T-helper 17 cell (primary cell): ENCODE data around the gene GRID1. TPM values are rescaled to one million over a fixed set of nuclear protein-coding genes. Genes with fewer than 3 reads are reported as not detected.

Source experiments
- ATAC-seq: fragments of 150-1000 bp; cut with Tn5 transposase; 2 replicates; pipeline ENCODE4 v1.10.0; 2021; ENCODE audit warnings: mild to moderate bottlenecking, moderate library complexity
- DNase-seq, 3 donors: peaks; one replicate each; pipeline versions ENCODE4 v3.0.0 to v3.0.0-alpha.2; 2020 to 2021
- H3K9me3 ChIP-seq: one replicate; pipeline ENCODE4 v1.7.0; 2013; ENCODE audit warnings: low read length, mild to moderate bottlenecking; ENCODE audit not compliant: control insufficient read depth, poor library complexity, severe bottlenecking
- H3K27ac Mint-ChIP-seq: one replicate; pipeline ENCODE4 v1.8.0; 2022; ENCODE audit warnings: mild to moderate bottlenecking, moderate library complexity, mixed read lengths
- H3K27me3 Mint-ChIP-seq: one replicate; pipeline ENCODE4 v1.8.0; 2022; ENCODE audit warnings: mixed read lengths
- H3K36me3 Mint-ChIP-seq: one replicate; pipeline ENCODE4 v1.8.0; 2022; ENCODE audit warnings: low read depth, mixed read lengths
- H3K4me1 Mint-ChIP-seq: one replicate; pipeline ENCODE4 v1.8.0; 2022; ENCODE audit warnings: mild to moderate bottlenecking, mixed read lengths
- H3K4me3 Mint-ChIP-seq: one replicate; pipeline ENCODE4 v1.8.0; 2022; ENCODE audit warnings: mild to moderate bottlenecking, moderate library complexity, mixed read lengths
- total RNA-seq, 4 donors: library from RNA in 2 of 4; stranded (reverse) in 2 of 4; gene quantifications; one replicate each; pipeline ENCODE4 v1.2.3 and lab custom pipeline; 2022 to 2026

Gene GRID1
- total RNA-seq, 2 donors from 2014 or later, result not detected

DNA sequence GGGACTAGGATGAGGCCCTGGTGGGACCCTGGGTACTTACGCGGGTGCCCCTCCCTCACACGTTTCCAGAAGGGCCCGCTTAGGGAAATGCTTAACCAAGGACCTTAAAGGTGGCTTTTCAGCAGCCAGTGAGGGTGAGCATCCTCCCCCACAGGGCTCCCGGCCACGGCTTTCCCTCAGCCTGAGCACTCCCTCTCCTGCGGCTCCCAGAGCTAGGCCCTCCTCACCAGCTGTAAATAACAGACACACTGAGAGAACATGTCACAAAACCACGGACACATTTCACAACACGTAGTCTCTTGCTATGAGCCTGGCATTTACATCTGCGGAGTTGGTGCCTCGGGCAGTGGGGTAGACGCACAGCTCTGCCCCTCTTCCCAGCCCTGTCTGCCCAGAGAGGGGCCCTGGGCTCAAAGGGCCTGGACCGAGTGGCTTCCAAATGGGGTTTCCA lies 25.2 kb downstream of the GRID1 start:
- no peak for ATAC-seq
- no peak for DNase-seq
- Mint-ChIP-seq H3K27me3 (peaks cover 33% of the 10 kb centered on the region), H3K4me3 (no peak overlapping the region), H3K4me1 (no peaks in the 10 kb centered on the region), H3K36me3 (peaks cover 2% of the 10 kb centered on the region), H3K27ac (no peak overlapping the region)
- no peaks in the 10 kb centered on the region for H3K9me3 ChIP-seq

DNA sequence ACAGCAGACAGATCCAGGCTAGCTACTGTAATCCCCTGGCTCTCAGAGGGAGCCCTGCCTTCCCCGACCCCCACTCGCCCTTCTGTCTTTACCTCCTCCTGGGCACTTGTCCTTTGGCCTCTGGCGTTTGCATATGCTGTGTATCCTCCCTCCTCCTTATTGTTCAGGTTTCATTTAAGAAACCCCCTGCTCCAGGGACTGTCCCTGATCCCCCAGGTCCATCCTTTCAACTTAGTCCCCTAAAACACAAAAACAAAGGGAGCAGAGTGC lies 25.7 kb downstream of the GRID1 start:
- H3K4me1 Mint-ChIP-seq, result no peaks in the 10 kb centered on the region
- H3K27me3 Mint-ChIP-seq, result peaks cover 33% of the 10 kb centered on the region
- no peaks in the 10 kb centered on the region for H3K9me3 ChIP-seq
- peaks cover 2% of the 10 kb centered on the region for H3K36me3 Mint-ChIP-seq
- H3K27ac Mint-ChIP-seq, result no peak overlapping the region
- no peak for DNase-seq
- no peak overlapping the region for H3K4me3 Mint-ChIP-seq
- ATAC-seq, result no peak

DNA sequence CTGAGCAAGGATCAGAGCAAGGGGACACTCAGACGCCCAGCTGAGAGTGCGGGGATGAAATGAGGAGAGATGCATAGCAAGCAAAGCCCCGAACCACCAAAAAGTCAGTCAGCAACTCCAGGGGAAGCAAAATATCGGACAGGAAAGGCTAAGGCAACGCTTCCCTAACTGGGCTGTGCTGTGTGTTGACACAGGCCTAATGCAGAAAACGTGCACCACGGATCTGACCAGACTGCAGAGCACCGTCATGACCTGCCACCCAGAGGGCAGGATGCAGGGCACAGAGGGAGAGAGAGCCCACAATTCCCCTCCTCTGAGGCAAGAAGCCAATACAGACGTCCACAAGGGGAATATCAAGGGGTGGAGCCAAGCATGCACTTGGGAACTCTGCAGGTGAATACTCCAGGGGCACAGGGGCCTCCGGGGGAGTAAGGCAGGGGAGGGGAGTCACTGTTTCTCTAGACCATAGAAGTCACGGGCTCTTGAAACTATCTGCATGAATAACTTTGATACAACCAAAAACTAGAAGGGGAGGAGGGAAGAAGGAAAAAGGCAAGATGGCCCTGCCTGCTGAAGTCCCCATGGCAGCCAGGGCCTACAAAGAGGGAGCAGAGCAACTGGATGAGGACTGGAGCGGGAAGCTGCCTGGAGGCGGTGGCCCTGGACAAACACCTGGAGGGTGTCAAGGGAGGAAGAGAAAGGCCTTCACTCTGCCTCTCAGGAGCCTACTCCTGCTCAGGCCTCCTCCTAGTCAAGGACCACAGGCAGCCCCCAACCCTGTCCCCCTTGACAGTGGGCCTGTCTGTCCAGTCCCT lies 26.2 kb downstream of the GRID1 start:
- H3K9me3 ChIP-seq, result no peaks in the 10 kb centered on the region
- Mint-ChIP-seq H3K27ac (no peak overlapping the region), H3K4me3 (no peak overlapping the region), H3K4me1 (no peaks in the 10 kb centered on the region), H3K36me3 (peaks cover 2% of the 10 kb centered on the region), H3K27me3 (peaks cover 33% of the 10 kb centered on the region)
- ATAC-seq (no peak), DNase-seq (no peak)

DNA sequence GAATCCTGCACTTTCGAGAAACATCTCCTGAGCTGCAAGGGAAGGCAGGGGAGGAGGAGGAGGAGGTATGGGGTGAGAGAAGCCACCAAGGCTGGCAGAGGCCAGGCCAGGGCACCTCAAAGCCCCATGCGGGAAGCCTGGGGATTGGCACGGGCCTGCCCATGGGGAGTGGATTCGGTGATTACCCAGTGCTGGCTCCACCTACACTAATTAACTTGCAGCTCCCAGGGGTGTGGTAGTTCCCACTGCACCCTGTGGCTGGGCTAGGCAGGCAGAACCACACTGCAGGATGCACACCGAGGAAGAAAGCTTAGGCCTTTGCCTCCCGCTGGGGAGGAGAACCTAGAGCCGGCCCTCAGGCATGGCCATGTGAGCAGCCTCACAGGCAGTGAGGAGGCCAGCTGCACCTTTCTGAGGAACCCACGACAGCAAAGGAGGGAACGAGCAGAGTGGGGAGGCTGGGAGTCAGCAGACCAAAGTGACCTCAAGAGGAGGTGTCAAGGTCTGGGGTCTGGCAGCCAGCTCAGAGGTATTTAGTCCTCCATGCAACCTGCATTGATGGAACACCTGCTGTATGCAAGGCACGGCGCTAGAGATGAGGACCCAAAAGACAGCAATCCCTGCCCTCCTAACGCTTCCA lies 27.2 kb downstream of the GRID1 start:
- H3K36me3 Mint-ChIP-seq, result peaks cover 2% of the 10 kb centered on the region
- DNase-seq, result no peak
- H3K27ac Mint-ChIP-seq, result no peak overlapping the region
- H3K27me3 Mint-ChIP-seq, result peaks cover 35% of the 10 kb centered on the region
- no peaks in the 10 kb centered on the region for H3K9me3 ChIP-seq
- no peak for ATAC-seq
- no peaks in the 10 kb centered on the region for H3K4me1 Mint-ChIP-seq
- no peak overlapping the region for H3K4me3 Mint-ChIP-seq

DNA sequence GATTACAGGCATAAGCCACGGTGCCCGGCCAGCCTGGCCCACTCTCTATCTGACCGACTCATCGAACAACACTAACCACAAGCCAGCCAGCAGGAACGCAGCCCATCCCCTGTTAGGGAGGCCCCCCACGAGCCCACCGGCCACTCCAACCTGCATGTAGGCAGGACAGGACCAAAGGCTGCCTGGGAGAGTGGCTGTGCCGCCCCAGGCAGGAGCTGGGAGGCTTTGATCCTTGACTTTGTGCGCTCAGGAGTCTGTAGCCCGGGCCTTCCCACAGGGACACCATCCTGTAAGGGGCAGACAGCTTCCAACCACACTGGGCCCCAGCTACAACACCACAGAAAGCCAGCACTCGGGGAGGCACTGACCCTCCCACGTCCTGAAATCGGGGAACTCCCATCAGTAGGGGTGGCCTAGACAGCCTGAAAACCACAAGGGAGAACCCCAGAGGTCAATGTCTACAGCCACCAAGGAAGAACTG lies 29.4 kb downstream of the GRID1 start:
- no peaks in the 10 kb centered on the region for H3K9me3 ChIP-seq
- H3K4me3 Mint-ChIP-seq, result no peak overlapping the region
- peaks cover 43% of the 10 kb centered on the region for H3K27me3 Mint-ChIP-seq
- H3K36me3 Mint-ChIP-seq, result peaks cover 2% of the 10 kb centered on the region
- no peak overlapping the region for H3K27ac Mint-ChIP-seq
- H3K4me1 Mint-ChIP-seq, result no peaks in the 10 kb centered on the region
- DNase-seq (no peak), ATAC-seq (no peak)

DNA sequence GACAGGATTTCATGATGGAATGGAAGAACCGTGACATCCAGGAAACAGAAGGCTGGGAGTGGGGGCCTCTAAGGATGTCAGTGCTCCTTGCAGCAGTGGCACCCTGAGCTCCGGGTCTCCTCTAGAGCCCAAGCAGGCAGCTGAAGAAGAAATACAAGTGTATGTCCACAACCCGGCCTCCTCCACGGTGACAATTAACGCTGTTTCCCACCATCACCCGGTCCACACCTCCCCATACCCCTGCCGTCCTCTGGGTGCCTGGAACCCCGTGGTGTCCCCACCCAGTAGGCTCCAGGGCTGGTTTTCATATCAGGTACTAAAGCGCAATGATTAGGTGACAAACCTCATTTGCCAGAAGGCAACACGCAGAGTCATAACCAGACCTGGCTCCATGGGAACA lies 30.3 kb downstream of the GRID1 start:
- peaks cover 43% of the 10 kb centered on the region for H3K27me3 Mint-ChIP-seq
- DNase-seq (no peak), ATAC-seq (no peak)
- peaks cover 2% of the 10 kb centered on the region for H3K36me3 Mint-ChIP-seq
- no peak overlapping the region for H3K27ac Mint-ChIP-seq
- no peaks in the 10 kb centered on the region for H3K9me3 ChIP-seq
- no peak overlapping the region for H3K4me3 Mint-ChIP-seq
- no peaks in the 10 kb centered on the region for H3K4me1 Mint-ChIP-seq

DNA sequence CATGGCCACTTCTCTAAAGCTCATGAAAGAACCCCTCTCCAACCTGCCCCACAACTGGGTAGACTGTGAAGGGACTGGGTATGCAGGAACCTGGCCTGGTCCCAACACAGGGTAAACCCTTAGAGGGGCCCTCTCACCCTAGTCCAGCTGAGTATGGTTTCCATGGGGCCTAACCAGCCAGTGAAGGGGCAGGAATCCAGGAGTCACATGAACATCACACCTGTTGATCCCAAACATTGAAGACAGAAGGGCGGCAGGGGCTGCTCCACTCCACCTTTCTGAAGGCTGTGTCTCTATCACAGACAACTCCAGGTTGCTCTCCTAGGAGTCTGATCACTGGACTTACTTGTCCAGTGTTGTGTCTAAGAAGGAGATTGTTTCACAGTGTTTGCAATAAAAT lies 30.8 kb downstream of the GRID1 start:
- Mint-ChIP-seq H3K4me1 (no peaks in the 10 kb centered on the region), H3K4me3 (no peak overlapping the region), H3K27me3 (peaks cover 39% of the 10 kb centered on the region), H3K36me3 (peaks cover 2% of the 10 kb centered on the region), H3K27ac (no peak overlapping the region)
- no peaks in the 10 kb centered on the region for H3K9me3 ChIP-seq
- ATAC-seq (no peak), DNase-seq (no peak)

DNA sequence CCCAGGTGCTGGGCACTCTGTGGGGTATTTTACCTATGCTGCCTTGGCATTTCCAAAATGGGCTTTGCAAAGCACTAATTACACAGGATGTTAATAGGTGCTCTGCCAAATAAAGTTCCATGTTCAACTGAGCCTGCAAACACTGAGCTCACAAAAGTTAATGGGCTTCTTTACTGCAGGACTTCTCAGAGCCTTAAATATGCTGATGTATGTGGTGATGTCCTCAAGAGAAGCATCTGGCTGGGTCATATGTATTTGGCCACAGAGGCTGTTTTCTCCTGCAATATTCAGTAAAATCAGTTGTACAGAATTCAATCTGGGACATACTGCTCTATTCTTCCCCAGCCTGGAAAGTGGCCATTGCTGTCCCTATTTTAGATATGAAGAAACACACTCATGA lies 31.3 kb downstream of the GRID1 start:
- H3K27me3 Mint-ChIP-seq, result peaks cover 38% of the 10 kb centered on the region
- H3K27ac Mint-ChIP-seq, result no peak overlapping the region

DNA sequence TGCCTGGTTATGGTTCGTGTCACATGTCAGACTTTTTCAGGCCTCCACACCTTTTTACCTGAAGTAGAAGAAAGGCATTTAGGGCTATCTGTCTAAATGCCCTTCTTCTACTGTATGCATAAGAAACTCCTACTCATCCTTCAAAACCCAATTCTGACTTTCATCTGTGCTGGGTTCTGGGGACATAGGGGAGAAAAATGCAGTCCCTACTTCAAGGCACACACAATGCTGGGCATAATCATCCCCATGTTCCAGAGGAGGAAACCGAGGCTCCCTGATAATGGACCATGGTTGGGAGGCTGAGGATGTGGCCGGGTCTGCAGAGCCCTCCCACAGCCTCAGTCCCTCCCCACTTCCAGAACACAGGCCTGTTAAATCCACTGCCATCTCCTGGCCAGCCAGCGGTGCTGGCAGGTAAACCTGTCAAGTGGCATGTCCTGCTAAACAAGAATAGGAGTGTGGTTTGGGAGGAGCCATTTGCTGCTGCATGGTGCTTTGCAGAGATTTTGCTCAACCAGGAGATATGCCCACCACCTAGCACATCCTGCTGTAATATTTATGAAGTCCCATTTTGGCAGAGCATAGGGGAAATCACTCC lies 32.0 kb downstream of the GRID1 start:
- Mint-ChIP-seq H3K27ac (no peak overlapping the region), H3K4me3 (no peak overlapping the region), H3K27me3 (peaks cover 38% of the 10 kb centered on the region)

More for the DNA sequence above, 31.3 kb downstream of the GRID1 start:
- Mint-ChIP-seq H3K4me3 (no peak overlapping the region), H3K4me1 (no peaks in the 10 kb centered on the region), H3K36me3 (no peaks in the 10 kb centered on the region)
- ATAC-seq (no peak), DNase-seq (no peak)
- H3K9me3 ChIP-seq, result no peaks in the 10 kb centered on the region

DNA sequence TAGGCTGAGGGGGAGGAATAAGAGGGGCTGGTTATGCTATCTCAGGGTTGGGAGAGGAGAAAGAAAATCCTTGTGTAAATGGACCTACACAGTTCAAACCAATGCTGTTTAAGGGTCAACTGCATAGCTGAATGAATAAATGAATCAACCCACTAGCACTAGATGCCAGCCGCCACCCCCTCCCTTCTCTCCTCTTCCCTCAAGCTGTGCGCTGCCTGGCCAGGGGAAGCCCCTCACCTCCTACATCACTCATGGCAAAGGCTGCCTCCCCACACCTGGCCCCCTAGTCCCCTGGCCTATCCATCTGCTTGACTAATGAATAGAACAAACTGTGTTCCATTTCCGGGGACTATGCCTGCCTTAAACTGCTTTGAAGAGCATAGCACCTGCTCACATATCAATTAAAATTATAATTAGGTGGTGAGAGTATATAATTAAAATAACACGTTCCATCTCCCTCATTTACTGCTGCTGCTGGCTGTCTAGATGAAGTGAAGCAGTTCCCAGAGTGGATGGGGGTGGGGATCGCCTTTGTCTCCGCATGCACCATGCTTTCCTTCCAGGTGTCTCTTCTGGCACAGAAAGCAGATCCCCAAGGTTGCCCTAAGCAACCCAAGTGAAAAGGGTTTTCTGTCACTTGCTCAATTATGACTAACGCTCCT lies 32.6 kb downstream of the GRID1 start:
- no peak overlapping the region for H3K4me3 Mint-ChIP-seq
- no peaks in the 10 kb centered on the region for H3K9me3 ChIP-seq
- no peaks in the 10 kb centered on the region for H3K4me1 Mint-ChIP-seq
- DNase-seq (no peak), ATAC-seq (no peak)
- H3K36me3 Mint-ChIP-seq, result no peaks in the 10 kb centered on the region
- peaks cover 38% of the 10 kb centered on the region for H3K27me3 Mint-ChIP-seq
- H3K27ac Mint-ChIP-seq, result no peak overlapping the region

More for the DNA sequence above, 32.0 kb downstream of the GRID1 start:
- Mint-ChIP-seq H3K36me3 (no peaks in the 10 kb centered on the region), H3K4me1 (no peaks in the 10 kb centered on the region)
- no peaks in the 10 kb centered on the region for H3K9me3 ChIP-seq
- DNase-seq (no peak), ATAC-seq (no peak)

DNA sequence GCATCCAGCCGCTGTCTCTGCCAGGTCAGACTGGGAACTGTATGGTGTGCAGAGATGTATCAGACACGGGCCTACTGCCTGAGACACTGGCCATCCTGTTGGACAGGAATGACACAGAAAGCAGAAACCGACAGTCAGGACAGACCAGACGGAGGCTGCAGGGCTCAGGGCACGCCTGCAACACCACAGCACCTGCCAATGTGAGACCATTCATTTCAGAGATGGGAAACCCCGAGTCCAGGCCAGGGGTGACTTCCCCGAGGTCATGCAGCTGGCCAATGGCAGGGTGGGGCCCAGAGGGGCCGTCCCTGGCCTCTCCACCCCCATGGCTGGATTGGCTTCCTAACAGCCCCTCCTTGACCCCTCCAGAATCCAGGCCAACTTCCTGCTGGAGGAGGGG lies 34.7 kb downstream of the GRID1 start:
- Mint-ChIP-seq H3K4me1 (no peaks in the 10 kb centered on the region), H3K36me3 (no peaks in the 10 kb centered on the region), H3K27ac (no peak overlapping the region), H3K4me3 (no peak overlapping the region), H3K27me3 (peaks cover 38% of the 10 kb centered on the region)
- no peaks in the 10 kb centered on the region for H3K9me3 ChIP-seq
- DNase-seq (no peak), ATAC-seq (no peak)

DNA sequence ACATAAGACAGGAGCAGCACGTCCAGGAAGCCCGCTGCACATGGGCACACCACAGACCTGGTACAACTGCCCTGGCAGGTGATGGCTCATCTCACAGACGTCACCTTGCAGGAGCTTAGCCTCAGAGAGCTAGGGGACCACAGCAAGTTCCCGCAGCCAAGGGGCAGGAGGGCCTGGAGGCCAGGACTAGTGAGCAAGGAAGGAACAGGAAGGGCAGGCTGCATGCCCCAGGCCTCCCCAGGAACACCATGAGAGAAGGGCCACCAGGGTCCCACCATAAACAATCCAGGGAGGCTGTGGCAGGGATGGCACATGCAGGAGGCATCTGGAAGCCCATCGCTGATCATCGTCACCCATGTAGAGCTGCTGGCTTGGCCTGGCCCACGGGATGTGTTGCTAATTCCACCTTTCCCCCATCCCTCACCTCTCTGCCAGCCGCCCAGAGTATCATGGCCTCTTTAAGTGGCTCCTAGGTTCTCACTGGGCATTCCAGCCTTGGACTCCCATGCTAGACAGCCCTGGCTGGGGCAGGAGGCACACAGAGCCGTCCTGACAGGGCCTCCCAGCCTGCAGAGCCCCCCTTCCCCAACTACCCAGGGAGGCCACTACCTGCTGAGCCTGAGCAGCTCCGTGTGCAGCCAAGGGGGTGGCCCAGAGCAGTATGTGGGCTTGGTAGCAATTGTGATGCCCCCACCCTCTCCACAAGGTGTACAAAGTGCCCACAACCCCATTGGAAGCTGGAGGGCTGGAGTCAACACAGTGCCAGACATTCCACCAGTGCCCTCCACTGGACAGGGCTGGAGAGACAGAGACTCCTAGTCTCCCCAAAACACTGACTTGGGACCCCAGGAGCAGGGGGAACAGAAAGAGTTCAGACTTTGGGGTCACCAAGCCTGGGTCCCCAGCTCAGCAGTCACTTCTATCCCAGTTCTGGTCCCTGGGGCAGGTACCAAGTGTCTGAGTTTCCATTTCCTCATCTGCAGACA lies 35.5 kb downstream of the GRID1 start:
- Mint-ChIP-seq H3K27ac (no peak overlapping the region), H3K27me3 (peaks cover 38% of the 10 kb centered on the region), H3K4me1 (no peaks in the 10 kb centered on the region), H3K4me3 (no peak overlapping the region), H3K36me3 (no peaks in the 10 kb centered on the region)
- DNase-seq, result no peak
- ATAC-seq, result no peak
- H3K9me3 ChIP-seq, result no peaks in the 10 kb centered on the region
